Smooth muscle cell (in vitro differentiated cells): Measurements from ENCODE around the gene GNAO1. TPM values are rescaled to one million over a fixed set of nuclear protein-coding genes. Genes with fewer than 3 reads are reported as not detected.

Source experiments
- DNase-seq: peaks from one replicate; lab custom pipeline; 2025; ENCODE audit not compliant: unreplicated experiment; lab: John Stamatoyannopoulos, UW
- H2AFZ ChIP-seq: fragments of 200-600 bp; sonication (generic); 2 replicates; pipeline ENCODE4 v1.6.0; 2016; ENCODE audit warnings: antibody characterized with exemption, low read depth, mild to moderate bottlenecking
- H3F3A ChIP-seq: fragments of 200-600 bp; sonication (generic); 2 replicates; pipeline ENCODE4 v1.6.0; 2017; ENCODE audit warnings: antibody characterized with exemption, low read depth
- H3K27ac ChIP-seq: fragments of 200-600 bp; sonication (generic); 2 replicates; pipeline ENCODE4 v1.5.1; 2016; ENCODE audit warnings: low read depth, mild to moderate bottlenecking
- H3K27me3 ChIP-seq: fragments of 200-600 bp; sonication (generic); 2 replicates; pipeline ENCODE4 v1.6.1; 2016; ENCODE audit warnings: low read depth, mild to moderate bottlenecking
- H3K36me3 ChIP-seq: fragments of 200-600 bp; sonication (generic); 2 replicates; pipeline ENCODE4 v1.5.1; 2016; ENCODE audit warnings: low read depth
- H3K4me1 ChIP-seq: fragments of 200-600 bp; sonication (generic); 2 replicates; pipeline ENCODE4 v1.5.1; 2016; ENCODE audit warnings: low read depth
- H3K4me2 ChIP-seq: fragments of 200-600 bp; sonication (generic); 2 replicates; pipeline ENCODE4 v1.6.0; 2016; ENCODE audit warnings: mild to moderate bottlenecking
- H3K4me3 ChIP-seq: fragments of 200-600 bp; sonication (generic); 2 replicates; pipeline ENCODE4 v1.5.1; 2016; ENCODE audit warnings: mild to moderate bottlenecking
- H3K79me2 ChIP-seq: fragments of 200-600 bp; sonication (generic); 2 replicates; pipeline ENCODE4 v1.6.0; 2016; ENCODE audit warnings: low read depth, mild to moderate bottlenecking
- H3K9ac ChIP-seq: fragments of 200-600 bp; sonication (generic); 2 replicates; pipeline ENCODE4 v1.6.0; 2016; ENCODE audit warnings: low read depth
- H3K9me3 ChIP-seq: fragments of 200-600 bp; sonication (generic); replicated peaks from 2 replicates; pipeline ENCODE4 v1.5.1; 2016; ENCODE audit warnings: low read depth
- H4K20me1 ChIP-seq: fragments of 200-600 bp; sonication (generic); 2 replicates; pipeline ENCODE4 v1.6.0; 2016; ENCODE audit warnings: low read depth
- WGBS: methylation state at CpG from one replicate; pipeline ENCODE4 v1.1.7; 2016; ENCODE audit warnings: low lambda C conversion rate; 5-methylcytosine and 5-hydroxymethylcytosine counted together
- polyA plus RNA-seq: library from polyadenylated mRNA; unstranded; fragments of >200 nt; fragmentation: Nextera tagmentation; extraction: Ambion mirVana; gene quantifications from 2 replicates; pipeline ENCODE4 v1.2.1, GENCODE V29; 2016
- total RNA-seq: library from RNA; depleted of rRNA; stranded (reverse); fragments of >200 nt; gene quantifications from 2 replicates; pipeline ENCODE4 v1.2.3, GENCODE V29; 2014
- TF ChIP-seq, protein P1 (sequence below): fragments of 200-600 bp; sonication (generic); IDR thresholded peaks from 2 replicates; pipeline ENCODE4 v1.5.1; 2017; ENCODE audit warnings: borderline replicate concordance, mild to moderate bottlenecking, antibody characterized with exemption; ENCODE audit not compliant: insufficient read depth, poor library complexity, severe bottlenecking

GNAO1 gene
- total and polyA plus RNA-seq, 2 experiments from 2014 or later = 1.7 to 3.7 TPM

DNA sequence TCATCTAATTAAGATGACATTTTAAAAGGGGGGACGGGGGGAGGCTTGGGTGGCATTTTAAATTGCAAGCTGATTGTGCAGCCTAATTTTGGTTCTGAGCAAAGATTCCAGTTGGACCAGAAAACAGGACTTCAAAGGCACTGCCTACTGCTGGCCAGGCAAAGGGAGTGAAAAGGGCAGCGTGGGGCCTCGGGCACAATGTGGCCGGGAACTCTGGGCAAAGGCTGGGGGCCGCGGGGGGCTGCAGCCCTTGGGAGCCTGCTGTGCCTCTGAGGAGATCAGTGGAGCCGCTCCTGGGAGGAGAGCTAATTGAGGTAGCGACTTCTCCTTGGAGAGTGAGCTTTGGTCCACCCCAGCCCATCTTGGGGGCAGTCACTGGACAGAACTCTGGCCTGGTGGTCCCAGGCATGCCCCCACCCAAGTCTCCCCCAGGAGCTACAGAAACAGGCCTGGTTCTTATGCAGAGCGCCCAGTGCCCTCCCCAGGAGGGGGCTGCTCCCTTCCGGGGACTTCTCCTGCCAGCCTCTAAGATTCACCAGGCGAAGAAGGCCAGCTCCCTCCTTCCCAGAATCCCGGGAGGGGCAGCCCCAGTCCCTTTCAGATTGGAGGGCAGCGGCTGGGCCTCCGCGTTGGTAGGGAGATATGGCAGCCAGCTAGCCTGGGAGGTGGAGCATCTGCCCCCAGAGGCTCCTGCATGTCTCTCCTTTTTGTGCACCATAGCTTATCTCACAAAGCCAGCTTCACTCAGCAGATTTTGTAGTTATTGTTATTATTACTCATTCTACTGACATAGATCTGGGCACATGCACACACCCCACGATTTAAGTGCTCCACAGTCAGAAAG, 115.6 kb downstream of the GNAO1 start:
- no peak for DNase-seq
- WGBS = 82% methylated on average over 16 of the region's 16 CpGs
- Histone ChIP-seq H3K4me2 (peak overlapping the region; percentile 51), H4K20me1 (no peaks in the 10 kb centered on the region), H3K4me1 (peaks cover 13% of the 10 kb centered on the region), H3F3A (no peaks in the 10 kb centered on the region), H3K9me3 (no peaks in the 10 kb centered on the region), H3K27me3 (no peaks in the 10 kb centered on the region), H2AFZ (no peak overlapping the region), H3K9ac (no peak overlapping the region), H3K4me3 (no peak overlapping the region), H3K36me3 (no peaks in the 10 kb centered on the region), H3K27ac (no peak overlapping the region), H3K79me2 (no peaks in the 10 kb centered on the region)
- TF ChIP-seq, protein P1, sequence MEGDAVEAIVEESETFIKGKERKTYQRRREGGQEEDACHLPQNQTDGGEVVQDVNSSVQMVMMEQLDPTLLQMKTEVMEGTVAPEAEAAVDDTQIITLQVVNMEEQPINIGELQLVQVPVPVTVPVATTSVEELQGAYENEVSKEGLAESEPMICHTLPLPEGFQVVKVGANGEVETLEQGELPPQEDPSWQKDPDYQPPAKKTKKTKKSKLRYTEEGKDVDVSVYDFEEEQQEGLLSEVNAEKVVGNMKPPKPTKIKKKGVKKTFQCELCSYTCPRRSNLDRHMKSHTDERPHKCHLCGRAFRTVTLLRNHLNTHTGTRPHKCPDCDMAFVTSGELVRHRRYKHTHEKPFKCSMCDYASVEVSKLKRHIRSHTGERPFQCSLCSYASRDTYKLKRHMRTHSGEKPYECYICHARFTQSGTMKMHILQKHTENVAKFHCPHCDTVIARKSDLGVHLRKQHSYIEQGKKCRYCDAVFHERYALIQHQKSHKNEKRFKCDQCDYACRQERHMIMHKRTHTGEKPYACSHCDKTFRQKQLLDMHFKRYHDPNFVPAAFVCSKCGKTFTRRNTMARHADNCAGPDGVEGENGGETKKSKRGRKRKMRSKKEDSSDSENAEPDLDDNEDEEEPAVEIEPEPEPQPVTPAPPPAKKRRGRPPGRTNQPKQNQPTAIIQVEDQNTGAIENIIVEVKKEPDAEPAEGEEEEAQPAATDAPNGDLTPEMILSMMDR = no peak

GRCh38 chr16:56307534-56307873, 116.2 kb downstream of the GNAO1 start:
- no peak for DNase-seq
- Histone ChIP-seq H3K9me3 (no peaks in the 10 kb centered on the region), H3K27me3 (no peaks in the 10 kb centered on the region), H4K20me1 (no peaks in the 10 kb centered on the region), H3K4me2 (no peak overlapping the region), H3K79me2 (no peaks in the 10 kb centered on the region), H3K4me1 (peaks cover 13% of the 10 kb centered on the region), H3K9ac (no peak overlapping the region), H3K36me3 (no peaks in the 10 kb centered on the region), H3K4me3 (no peak overlapping the region), H3F3A (no peaks in the 10 kb centered on the region), H3K27ac (no peak overlapping the region), H2AFZ (no peak overlapping the region)
- TF ChIP-seq, protein P1 = no peak
- WGBS = 96% methylated on average over 2 of the region's 2 CpGs

DNA sequence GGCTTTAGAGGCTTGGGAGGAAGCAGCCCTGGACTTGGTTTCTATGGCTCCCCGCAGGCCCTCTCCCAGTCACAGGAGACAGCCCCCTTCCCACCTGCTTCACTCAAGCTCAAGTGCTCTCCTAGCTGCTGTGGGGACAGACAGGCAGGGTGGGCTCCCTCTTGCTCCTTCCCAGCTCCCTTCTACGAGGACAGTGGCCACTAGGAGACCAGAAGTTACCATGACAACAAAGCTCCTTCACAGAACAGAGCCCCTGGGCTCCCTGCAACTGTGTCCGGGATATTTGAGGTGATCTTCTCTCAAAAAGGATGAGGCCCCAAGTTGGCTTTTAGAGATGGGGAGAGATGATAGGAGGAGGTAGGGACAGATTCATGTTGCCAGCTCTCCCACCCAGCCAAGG, 117.7 kb downstream of the GNAO1 start:
- TF ChIP-seq, protein P1 = no peak
- Histone ChIP-seq H3K9ac (no peak overlapping the region), H3K27ac (no peak overlapping the region), H3K79me2 (no peaks in the 10 kb centered on the region), H3K4me2 (no peak overlapping the region), H2AFZ (no peak overlapping the region), H3F3A (no peaks in the 10 kb centered on the region), H3K4me3 (no peak overlapping the region), H4K20me1 (no peaks in the 10 kb centered on the region), H3K27me3 (no peaks in the 10 kb centered on the region), H3K4me1 (peaks cover 13% of the 10 kb centered on the region), H3K36me3 (no peaks in the 10 kb centered on the region), H3K9me3 (no peaks in the 10 kb centered on the region)
- no peak for DNase-seq
- 78% methylated on average over 3 of the region's 3 CpGs for WGBS

GRCh38 chr16:56310690-56311089, 119.4 kb downstream of the GNAO1 start:
- TF ChIP-seq, protein P1 = no peak
- H3K9ac ChIP-seq = no peak overlapping the region

More at GRCh38 chr16:56310690-56311089, 119.4 kb downstream of the GNAO1 start:
- Histone ChIP-seq H3F3A (no peaks in the 10 kb centered on the region), H3K4me1 (peaks cover 13% of the 10 kb centered on the region), H3K27me3 (no peaks in the 10 kb centered on the region), H3K27ac (no peak overlapping the region), H3K9me3 (no peaks in the 10 kb centered on the region), H3K36me3 (no peaks in the 10 kb centered on the region), H2AFZ (no peak overlapping the region), H3K4me3 (no peak overlapping the region), H3K79me2 (no peaks in the 10 kb centered on the region), H3K4me2 (no peak overlapping the region), H4K20me1 (no peaks in the 10 kb centered on the region)
- DNase-seq = no peak
- WGBS = 95% methylated on average over 2 of the region's 2 CpGs
